ENCODE results near the gene SH3TC1.

SH3TC1 gene

DNA sequence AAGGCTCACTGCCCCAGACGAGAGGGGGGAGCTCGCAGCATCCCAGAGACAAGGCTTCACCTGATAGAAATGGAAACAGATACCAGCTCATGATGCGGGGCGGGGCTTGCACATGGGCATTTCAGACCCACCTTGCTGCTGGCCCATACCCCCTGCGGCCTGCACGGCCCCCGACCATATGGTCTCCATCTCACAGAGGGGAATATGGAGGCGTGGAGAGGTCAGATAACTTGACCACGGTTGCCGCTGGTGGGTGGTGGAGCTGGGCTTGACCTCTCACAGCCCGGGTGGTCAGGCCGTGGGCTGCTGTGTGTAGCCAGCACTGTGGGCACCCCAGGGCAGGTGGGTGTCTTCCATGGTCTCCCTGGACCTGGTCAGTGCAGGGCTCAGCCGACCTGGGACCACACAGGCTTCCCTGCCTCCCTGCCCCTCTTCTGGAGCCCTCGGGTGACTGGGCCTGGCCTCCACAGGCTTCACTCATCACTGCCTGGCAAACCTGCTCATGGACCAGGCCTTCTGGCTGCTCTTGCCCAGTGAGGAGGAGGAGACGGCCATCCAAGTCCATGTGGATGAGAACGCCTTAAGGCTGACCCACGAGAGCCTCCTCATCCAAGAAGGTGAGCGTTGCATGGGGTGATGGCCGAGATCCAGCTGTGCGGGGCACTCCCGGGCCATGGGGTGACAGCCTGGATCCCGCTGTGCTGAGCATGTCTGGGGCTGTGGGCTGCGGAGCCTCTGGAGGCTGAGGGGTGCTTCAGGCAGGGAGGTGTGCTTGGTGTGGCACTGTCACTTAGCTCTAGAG, 16.8 kb downstream of the SH3TC1 start:
- no peak for DNase-seq (ENCODE audit: low read depth)

DNA sequence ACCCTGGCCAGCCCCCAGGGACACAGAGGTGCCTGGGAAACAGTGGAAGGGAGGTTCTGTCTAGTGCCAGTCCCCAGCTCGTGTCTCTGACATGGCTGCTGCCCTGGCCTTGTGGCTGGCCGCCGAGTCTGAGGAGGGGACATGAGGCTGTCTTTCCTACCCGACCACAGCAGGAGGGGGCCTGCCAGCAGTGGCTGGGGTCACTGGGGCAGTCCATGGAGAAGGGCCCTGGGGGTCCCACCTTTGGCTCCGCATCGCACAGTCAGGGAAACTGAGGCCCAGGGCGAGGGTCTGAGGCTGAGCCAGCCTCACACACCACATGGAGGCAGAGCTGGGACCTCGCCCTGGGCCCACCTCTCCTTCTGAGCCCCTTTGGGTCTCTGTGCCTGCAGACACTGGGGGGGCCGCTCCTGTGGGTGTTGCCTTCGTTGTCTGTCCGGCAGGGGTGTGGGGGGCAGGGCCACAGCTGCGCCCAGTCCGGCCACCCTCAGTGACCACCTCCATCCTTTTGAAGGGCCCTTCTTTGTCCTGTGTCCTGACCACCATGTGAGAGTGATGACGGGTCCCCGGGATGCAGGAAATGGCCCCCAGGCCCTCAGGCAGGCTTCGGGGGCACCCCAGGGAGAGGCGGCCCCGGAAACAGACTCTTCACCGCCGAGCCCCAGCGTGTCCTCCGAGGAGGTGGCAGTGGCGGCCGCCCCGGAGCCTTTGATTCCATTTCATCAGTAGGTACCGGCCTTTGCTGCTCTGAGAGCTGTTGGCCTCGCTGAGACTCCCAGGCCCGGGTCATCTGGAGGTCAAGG, 17.6 kb downstream of the SH3TC1 start:
- DNase-seq (ENCODE audit: low read depth) = no peak

DNA sequence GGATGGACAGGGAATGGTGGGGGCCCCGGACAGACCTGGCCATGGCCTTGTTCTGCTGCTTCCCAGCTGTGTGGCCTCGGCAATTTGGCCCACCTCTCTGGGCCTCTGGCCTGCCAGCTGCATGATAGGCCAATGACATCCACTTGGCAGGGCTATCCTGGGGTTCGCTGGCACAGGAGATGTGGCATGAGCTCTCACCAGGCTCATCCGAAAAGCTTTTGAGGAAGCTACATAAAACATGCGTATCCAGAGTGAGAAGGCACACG, 18.1 kb downstream of the SH3TC1 start:
- no peak for DNase-seq (ENCODE audit: low read depth)

- DNase-seq (ENCODE audit: low read depth) = no peak
Observed at GRCh38 chr4:8217871-8218270, 18.8 kb downstream of the SH3TC1 start.

- no peak for DNase-seq (ENCODE audit: low read depth)
Observed at GRCh38 chr4:8218371-8219031, 19.4 kb downstream of the SH3TC1 start.

DNA sequence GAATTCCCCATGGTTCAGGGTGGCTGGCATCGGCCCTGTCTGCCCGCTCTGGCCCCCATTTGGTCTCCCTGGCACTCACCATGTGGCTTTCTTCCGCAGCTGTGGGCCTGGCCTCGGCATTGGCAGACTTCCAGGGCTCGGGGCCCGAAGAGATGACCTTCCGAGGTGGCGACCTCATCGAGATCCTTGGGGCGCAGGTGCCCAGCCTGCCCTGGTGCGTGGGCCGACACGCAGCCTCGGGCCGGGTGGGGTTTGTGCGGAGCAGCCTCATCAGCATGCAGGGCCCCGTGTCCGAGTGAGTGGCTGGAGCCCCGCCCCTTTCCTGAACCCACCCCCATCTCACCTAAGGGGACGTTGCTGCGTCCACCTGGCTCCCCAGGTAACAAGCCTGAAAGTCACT, 20.1 kb downstream of the SH3TC1 start:
- DNase-seq (ENCODE audit: low read depth) = no peak

DNA sequence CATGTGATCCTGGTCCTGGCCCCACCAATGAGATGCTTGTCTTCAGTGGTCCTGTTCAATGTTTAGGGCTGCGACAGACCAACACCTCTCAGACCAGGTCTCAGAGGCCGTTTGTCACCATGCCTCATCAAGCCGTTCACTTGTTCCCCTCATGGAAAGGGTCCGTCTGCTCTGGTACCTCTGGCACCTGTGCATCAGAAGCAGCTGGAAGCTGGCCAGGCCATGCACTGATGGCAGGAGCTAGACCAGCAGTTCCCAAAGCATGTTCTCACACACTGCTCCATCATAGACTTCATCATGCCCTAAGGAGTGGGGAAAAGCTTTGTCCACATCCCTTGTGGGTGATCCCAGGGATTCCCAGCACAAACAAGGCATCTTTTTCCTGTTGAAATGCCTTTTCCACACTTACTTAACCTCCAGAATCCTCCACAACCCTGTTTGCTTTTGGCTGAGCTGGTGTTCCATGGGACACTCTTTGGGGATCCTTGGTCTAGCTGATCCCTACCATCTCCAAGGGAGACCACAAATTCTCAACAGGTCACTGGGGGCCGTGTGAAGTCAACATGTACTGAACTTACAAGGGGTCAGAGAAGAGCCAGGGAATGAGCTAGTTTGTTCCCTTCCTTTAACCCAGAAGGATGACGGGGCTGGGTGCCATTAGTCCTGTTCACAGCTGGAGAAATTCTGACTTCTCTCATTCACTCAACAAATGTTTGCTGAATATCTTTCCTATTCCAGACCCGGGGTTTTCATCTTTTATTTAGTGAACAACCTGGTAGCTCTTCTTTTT, 21.8 kb downstream of the SH3TC1 start:
- DNase-seq (ENCODE audit: low read depth) = no peak

DNA sequence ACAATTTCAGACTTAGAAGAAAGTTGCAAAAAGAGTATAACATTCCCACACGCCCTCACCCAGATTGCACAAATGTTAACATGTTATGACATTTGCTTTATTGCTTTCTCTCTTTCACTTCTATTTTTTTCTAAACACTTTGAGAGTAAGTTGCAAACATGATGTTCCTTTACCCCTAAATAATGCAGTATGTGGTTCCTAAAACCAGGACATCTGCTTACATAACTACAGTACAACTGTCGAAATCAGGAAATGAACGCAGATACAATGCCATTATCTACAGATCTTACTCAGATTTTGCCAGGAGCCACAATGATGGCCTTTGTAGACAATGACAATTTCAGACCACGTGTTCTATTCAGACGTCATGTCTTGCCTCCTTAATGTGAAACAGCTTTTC, 22.4 kb downstream of the SH3TC1 start:
- no peak for DNase-seq (ENCODE audit: low read depth)

DNA sequence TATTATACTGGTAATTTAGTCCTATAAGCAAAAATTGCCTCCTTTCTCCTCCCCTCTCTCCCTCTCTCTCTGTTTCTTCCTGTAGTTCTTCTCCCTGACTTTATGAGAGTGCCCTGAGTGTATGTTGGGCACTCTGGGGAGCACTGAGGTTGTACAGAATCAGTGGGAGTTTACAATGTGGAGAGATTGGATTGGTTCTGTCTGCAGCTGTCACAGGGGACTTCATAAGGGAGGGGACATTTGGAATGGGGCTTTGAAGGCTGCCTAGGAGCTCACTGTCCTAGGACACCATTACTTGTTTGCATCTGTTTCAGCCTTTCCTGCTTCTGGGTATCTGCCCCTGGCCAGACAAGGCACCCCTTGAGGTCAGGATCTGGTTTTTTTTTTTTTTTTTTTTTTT, 22.9 kb downstream of the SH3TC1 start:
- no peak for DNase-seq (ENCODE audit: low read depth)

DNA sequence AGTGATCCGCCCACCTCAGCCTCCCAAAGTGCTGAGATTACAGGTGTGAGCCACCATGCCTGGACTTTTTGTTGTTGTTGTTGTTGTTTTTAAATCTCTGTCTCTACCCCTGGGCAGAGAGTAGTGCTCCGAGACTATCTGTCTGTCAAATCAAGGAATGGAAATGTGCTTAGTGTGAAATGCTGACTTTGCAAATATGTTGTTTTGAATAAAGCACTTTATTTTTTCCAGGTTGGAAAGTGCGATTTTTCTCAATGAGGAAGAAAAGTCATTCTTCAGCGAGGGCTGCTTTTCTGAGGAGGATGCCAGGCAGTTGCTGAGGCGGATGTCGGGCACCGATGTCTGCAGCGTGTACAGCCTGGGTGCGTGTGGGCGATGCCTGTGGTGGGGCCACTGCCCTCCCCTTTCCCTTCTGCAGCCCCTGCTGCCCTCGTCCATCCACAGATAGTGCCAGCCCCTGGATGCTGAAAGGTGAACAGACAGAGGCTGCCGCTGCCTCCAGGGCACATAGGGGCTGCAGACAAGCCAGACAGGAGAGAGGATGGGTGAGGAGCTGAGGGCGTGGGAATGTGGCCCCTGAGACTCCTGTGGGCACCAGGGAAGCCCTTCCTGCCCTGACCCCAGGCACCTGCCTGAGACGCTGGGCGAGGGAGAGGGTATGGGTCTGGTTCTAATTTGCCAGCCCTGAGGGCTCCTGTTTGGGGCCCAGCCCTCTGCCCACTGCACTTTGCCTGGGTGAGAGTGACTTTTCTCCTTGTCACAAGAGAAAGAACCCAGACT, 23.7 kb downstream of the SH3TC1 start:
- DNase-seq (ENCODE audit: low read depth) = no peak

- DNase-seq (ENCODE audit: low read depth) = no peak
Observed at GRCh38 chr4:8224267-8224974, 25.3 kb downstream of the SH3TC1 start.

DNA sequence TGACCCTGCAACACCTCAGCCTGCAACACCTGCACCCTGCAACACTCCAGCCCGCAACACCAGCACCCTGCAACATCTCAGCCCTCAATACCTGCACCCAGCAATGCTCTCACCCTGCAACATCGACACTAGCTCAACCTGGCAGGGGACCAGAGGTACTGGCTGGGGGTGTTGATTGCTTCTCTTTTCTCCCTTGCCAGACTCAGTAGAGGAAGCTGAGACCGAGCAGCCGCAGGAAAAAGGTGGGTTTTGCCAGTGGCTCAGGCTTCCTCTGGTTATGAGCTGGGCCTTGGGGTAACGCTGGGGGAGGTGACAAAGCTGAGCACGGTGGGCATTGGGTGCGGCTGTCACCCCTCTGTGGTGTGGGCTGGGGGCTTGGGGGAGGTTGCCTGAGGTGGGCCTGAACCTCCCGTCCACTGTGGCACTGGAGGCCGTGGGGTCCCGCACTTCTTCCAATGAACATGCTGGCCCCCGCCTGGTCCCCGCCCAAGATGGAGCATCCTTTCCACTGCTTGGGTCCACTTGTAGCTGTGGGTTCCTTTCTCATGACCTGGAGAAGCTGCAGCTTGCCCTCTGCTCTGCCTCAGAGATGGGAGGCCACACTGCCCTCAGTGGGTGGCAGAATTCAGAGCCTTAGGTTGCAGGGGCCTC, 26.0 kb downstream of the SH3TC1 start:
- no peak for DNase-seq (ENCODE audit: low read depth)

DNA sequence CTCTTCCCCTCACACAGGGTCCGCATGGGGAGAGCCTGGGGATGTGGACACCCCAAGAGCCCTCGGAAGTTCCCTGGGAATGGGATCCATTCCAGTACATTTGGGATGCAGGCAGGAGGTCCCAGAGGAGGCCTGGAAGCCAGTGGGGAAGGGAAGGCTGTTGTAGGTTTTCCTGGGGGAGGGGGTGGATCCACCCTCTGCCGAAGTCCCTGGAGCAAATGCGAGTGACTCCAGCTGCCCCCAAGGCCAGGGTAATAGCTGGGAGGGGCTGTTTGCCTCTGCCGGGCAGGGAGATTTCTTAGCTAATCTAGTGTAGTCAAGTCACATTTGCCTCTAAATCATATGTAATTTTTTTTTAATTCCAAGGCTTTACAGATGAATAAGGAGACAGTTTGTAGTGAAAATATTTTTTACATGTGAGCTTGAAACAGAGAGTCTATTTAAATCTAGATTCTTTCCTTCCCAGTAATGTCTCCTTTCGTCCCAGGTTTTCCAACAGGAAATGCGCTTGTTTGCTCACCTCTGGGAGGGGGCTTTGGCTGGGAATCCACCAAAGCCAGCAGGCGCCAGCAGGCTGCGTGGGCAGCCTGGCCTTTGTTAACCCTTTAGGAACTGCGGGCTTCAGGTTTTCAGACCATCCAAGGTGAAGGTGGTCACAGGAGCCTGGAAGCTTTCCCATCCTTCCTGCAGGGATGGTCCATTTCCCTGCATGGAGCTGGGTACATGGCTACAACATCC, 26.8 kb downstream of the SH3TC1 start:
- DNase-seq (ENCODE audit: low read depth) = no peak

DNA sequence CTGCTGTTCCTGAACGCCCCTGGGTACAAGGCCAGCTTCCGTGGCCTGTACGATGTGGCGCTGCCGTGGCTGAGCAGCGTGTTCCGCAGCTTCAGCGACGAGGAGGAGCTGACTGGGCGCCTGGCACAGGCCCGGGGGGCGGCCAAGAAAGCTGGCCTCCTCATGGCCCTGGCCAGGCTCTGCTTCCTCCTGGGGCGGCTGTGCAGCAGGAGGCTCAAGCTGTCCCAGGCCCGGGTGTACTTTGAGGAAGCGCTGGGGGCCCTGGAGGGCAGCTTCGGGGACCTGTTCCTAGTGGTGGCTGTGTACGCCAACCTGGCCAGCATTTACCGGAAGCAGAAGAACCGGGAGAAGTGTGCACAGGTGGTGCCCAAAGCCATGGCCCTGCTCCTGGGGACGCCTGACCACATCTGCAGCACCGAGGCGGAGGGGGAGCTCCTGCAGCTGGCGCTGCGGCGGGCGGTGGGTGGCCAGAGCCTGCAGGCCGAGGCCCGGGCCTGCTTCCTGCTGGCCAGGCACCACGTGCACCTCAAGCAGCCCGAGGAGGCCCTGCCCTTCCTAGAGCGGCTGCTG, 28.2 kb downstream of the SH3TC1 start:
- no peak for DNase-seq (ENCODE audit: low read depth)

GRCh38 chr4:8227771-8228318, 28.8 kb downstream of the SH3TC1 start:
- no peak for DNase-seq (ENCODE audit: low read depth)

- peak; percentile 61 for DNase-seq (ENCODE audit: low read depth)
Observed at GRCh38 chr4:8228319-8229250, 29.5 kb downstream of the SH3TC1 start.

- no peak for DNase-seq (ENCODE audit: low read depth)
Observed at GRCh38 chr4:8229331-8229975, 30.4 kb downstream of the SH3TC1 start.

Measured in activated T-helper 9 cell treated with anti-CD3 and anti-CD28 coated beads, Interleukin-2, amount 50 U/mL, for 16 hours (primary cell).